ENCODE measurements around the gene SH3RF3. TPM values are rescaled to one million over a fixed set of nuclear protein-coding genes. Genes with fewer than 3 reads are reported as not detected.

Gene SH3RF3
- 0.11 and 0.34 TPM in 2 replicates for total RNA-seq (2014; rRNA removed; shearing (Covaris generic); ENCODE audit: low replicate concordance)

- H3K4me2 ChIP-seq (ENCODE audit: low read depth, low read length, poor library complexity, severe bottlenecking) = no peak within 1 kb of the TSS
- H4K20me1 ChIP-seq (ENCODE audit: insufficient read depth, low read depth, low read length) = no peaks in the 10 kb centered on the region
- no peaks in the 10 kb centered on the region for H3K9me3 ChIP-seq (ENCODE audit: low read length)
- H3K4me1 ChIP-seq (ENCODE audit: low read length) = peaks cover 11% of the 10 kb centered on the region
- H3K9me2 ChIP-seq (replicated peaks; ENCODE audit: insufficient read depth, low read length) = no peaks in the 10 kb centered on the region
- no peaks in the 10 kb centered on the region for H3K27me3 ChIP-seq (ENCODE audit: low read length)
- no peak within 1 kb of the TSS for H3K4me3 ChIP-seq (ENCODE audit: low read length)
- no peaks in the 10 kb centered on the region for H3K79me2 ChIP-seq (ENCODE audit: low read length)
- no peak within 1 kb of the TSS for H3K27ac ChIP-seq (ENCODE audit: low read length)
- no peak within 1 kb of the TSS for H3K9ac ChIP-seq (ENCODE audit: low read length)
- no peaks in the 10 kb centered on the region for H3K36me3 ChIP-seq (ENCODE audit: insufficient read depth, low read length)
- no peak for DNase-seq
- H2AFZ ChIP-seq (ENCODE audit: low read length) = no peak within 1 kb of the TSS
These were observed at the start of gene SH3RF3 for GRCh38 chr2:109128616-109129355. SH3RF3 (plus strand) TSS chr2:109129205.

DNA sequence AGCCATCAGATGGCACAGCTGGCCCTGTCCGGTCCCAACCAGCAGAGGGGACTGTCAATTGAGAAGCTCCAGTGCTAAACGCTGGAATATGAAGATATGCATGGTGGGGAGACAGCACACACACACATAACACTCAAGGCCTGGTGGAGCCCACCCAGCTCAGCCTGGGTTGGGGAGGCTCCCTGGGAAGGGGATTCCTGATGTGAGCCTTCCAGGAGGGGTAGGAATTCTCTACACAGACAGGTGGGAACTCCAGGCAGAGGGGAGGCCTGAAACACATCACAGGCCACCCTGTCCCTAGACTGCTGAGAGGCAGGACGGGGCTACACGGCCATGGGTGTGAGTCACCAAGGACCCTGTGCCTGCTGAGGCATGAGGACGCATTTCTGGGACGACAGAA lies 49.4 kb upstream of the SH3RF3 start:
- no peak overlapping the region for H2AFZ ChIP-seq (ENCODE audit: low read length)
- H3K9ac ChIP-seq (ENCODE audit: low read length) = no peak overlapping the region
- no peaks in the 10 kb centered on the region for H3K36me3 ChIP-seq (ENCODE audit: insufficient read depth, low read length)
- H4K20me1 ChIP-seq (ENCODE audit: insufficient read depth, low read depth, low read length) = no peaks in the 10 kb centered on the region
- H3K4me3 ChIP-seq (ENCODE audit: low read length) = no peak overlapping the region
- no peaks in the 10 kb centered on the region for H3K9me2 ChIP-seq (replicated peaks; ENCODE audit: insufficient read depth, low read length)
- no peak overlapping the region for H3K27ac ChIP-seq (ENCODE audit: low read length)
- H3K4me2 ChIP-seq (ENCODE audit: low read depth, low read length, poor library complexity, severe bottlenecking) = no peak overlapping the region
- H3K9me3 ChIP-seq (ENCODE audit: low read length) = no peaks in the 10 kb centered on the region
- no peak for DNase-seq
- no peaks in the 10 kb centered on the region for H3K27me3 ChIP-seq (ENCODE audit: low read length)
- no peaks in the 10 kb centered on the region for H3K4me1 ChIP-seq (ENCODE audit: low read length)
- no peaks in the 10 kb centered on the region for H3K79me2 ChIP-seq (ENCODE audit: low read length)

- Histone ChIP-seq H3K9me3 (ENCODE audit: low read length) (no peaks in the 10 kb centered on the region), H3K79me2 (ENCODE audit: low read length) (no peaks in the 10 kb centered on the region), H3K9ac (ENCODE audit: low read length) (no peak overlapping the region), H3K4me2 (ENCODE audit: low read depth, low read length, poor library complexity, severe bottlenecking) (no peak overlapping the region), H4K20me1 (ENCODE audit: insufficient read depth, low read depth, low read length) (no peaks in the 10 kb centered on the region), H3K9me2 (replicated peaks; ENCODE audit: insufficient read depth, low read length) (no peaks in the 10 kb centered on the region), H3K4me3 (ENCODE audit: low read length) (no peak overlapping the region), H3K36me3 (ENCODE audit: insufficient read depth, low read length) (no peaks in the 10 kb centered on the region), H3K4me1 (ENCODE audit: low read length) (no peaks in the 10 kb centered on the region), H3K27me3 (ENCODE audit: low read length) (no peaks in the 10 kb centered on the region), H3K27ac (ENCODE audit: low read length) (no peak overlapping the region), H2AFZ (ENCODE audit: low read length) (no peak overlapping the region)
- no peak for DNase-seq
These were observed 48.9 kb upstream of the SH3RF3 start for GRCh38 chr2:109080109-109080508.

DNA sequence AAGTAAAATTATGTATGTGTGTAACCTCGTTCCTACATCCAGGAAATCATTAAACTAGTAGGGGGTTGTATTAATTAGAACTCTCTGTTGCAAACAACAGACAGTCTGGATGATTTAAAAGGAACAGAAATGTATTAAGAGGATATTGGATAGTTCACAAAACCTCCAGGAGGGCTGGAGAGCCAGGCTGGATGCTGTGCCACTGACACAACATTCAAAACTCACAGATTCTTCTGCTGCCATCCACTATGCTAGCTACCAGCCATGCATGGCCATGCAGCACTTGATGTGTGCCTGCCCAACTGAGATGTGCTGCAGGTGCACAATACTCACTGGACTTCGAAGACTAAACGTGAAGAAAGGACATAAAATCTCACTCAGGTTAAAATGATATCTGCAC lies 48.2 kb upstream of the SH3RF3 start:
- H3K4me2 ChIP-seq (ENCODE audit: low read depth, low read length, poor library complexity, severe bottlenecking) = no peak overlapping the region
- no peaks in the 10 kb centered on the region for H3K79me2 ChIP-seq (ENCODE audit: low read length)
- DNase-seq = no peak

GRCh38 chr2:109081374-109081773 lies 47.6 kb upstream of the SH3RF3 start:
- Histone ChIP-seq H3K36me3 (ENCODE audit: insufficient read depth, low read length) (no peaks in the 10 kb centered on the region), H3K79me2 (ENCODE audit: low read length) (no peaks in the 10 kb centered on the region), H3K9me2 (replicated peaks; ENCODE audit: insufficient read depth, low read length) (no peaks in the 10 kb centered on the region), H2AFZ (ENCODE audit: low read length) (no peak overlapping the region), H3K9ac (ENCODE audit: low read length) (no peak overlapping the region), H3K27ac (ENCODE audit: low read length) (no peak overlapping the region), H4K20me1 (ENCODE audit: insufficient read depth, low read depth, low read length) (no peaks in the 10 kb centered on the region), H3K4me2 (ENCODE audit: low read depth, low read length, poor library complexity, severe bottlenecking) (no peak overlapping the region), H3K4me3 (ENCODE audit: low read length) (no peak overlapping the region), H3K27me3 (ENCODE audit: low read length) (no peaks in the 10 kb centered on the region), H3K4me1 (ENCODE audit: low read length) (no peaks in the 10 kb centered on the region), H3K9me3 (ENCODE audit: low read length) (no peaks in the 10 kb centered on the region)
- DNase-seq = no peak

More for the DNA sequence above, 48.2 kb upstream of the SH3RF3 start:
- Histone ChIP-seq H4K20me1 (ENCODE audit: insufficient read depth, low read depth, low read length) (no peaks in the 10 kb centered on the region), H3K9ac (ENCODE audit: low read length) (no peak overlapping the region), H3K36me3 (ENCODE audit: insufficient read depth, low read length) (no peaks in the 10 kb centered on the region), H3K4me1 (ENCODE audit: low read length) (no peaks in the 10 kb centered on the region), H3K27ac (ENCODE audit: low read length) (no peak overlapping the region), H3K9me3 (ENCODE audit: low read length) (no peaks in the 10 kb centered on the region), H3K27me3 (ENCODE audit: low read length) (no peaks in the 10 kb centered on the region), H3K4me3 (ENCODE audit: low read length) (no peak overlapping the region), H2AFZ (ENCODE audit: low read length) (no peak overlapping the region), H3K9me2 (replicated peaks; ENCODE audit: insufficient read depth, low read length) (no peaks in the 10 kb centered on the region)

- Histone ChIP-seq H3K27ac (ENCODE audit: low read length) (no peak overlapping the region), H3K4me3 (ENCODE audit: low read length) (no peak overlapping the region), H3K9me2 (replicated peaks; ENCODE audit: insufficient read depth, low read length) (no peaks in the 10 kb centered on the region), H3K27me3 (ENCODE audit: low read length) (no peaks in the 10 kb centered on the region), H3K9ac (ENCODE audit: low read length) (no peak overlapping the region), H3K9me3 (ENCODE audit: low read length) (no peaks in the 10 kb centered on the region), H2AFZ (ENCODE audit: low read length) (no peak overlapping the region), H4K20me1 (ENCODE audit: insufficient read depth, low read depth, low read length) (no peaks in the 10 kb centered on the region), H3K36me3 (ENCODE audit: insufficient read depth, low read length) (no peaks in the 10 kb centered on the region), H3K4me2 (ENCODE audit: low read depth, low read length, poor library complexity, severe bottlenecking) (no peak overlapping the region), H3K4me1 (ENCODE audit: low read length) (no peaks in the 10 kb centered on the region), H3K79me2 (ENCODE audit: low read length) (no peaks in the 10 kb centered on the region)
- no peak for DNase-seq
These were observed 45.2 kb upstream of the SH3RF3 start for GRCh38 chr2:109083771-109084170.

- Histone ChIP-seq H3K27me3 (ENCODE audit: low read length) (no peaks in the 10 kb centered on the region), H3K4me2 (ENCODE audit: low read depth, low read length, poor library complexity, severe bottlenecking) (no peak overlapping the region), H3K27ac (ENCODE audit: low read length) (no peak overlapping the region), H4K20me1 (ENCODE audit: insufficient read depth, low read depth, low read length) (no peaks in the 10 kb centered on the region), H3K79me2 (ENCODE audit: low read length) (no peaks in the 10 kb centered on the region), H3K36me3 (ENCODE audit: insufficient read depth, low read length) (no peaks in the 10 kb centered on the region), H3K9ac (ENCODE audit: low read length) (no peak overlapping the region), H2AFZ (ENCODE audit: low read length) (no peak overlapping the region), H3K4me1 (ENCODE audit: low read length) (no peaks in the 10 kb centered on the region), H3K9me3 (ENCODE audit: low read length) (no peaks in the 10 kb centered on the region), H3K4me3 (ENCODE audit: low read length) (no peak overlapping the region), H3K9me2 (replicated peaks; ENCODE audit: insufficient read depth, low read length) (no peaks in the 10 kb centered on the region)
- DNase-seq = no peak
These were observed 44.7 kb upstream of the SH3RF3 start for GRCh38 chr2:109084341-109084740.

DNA sequence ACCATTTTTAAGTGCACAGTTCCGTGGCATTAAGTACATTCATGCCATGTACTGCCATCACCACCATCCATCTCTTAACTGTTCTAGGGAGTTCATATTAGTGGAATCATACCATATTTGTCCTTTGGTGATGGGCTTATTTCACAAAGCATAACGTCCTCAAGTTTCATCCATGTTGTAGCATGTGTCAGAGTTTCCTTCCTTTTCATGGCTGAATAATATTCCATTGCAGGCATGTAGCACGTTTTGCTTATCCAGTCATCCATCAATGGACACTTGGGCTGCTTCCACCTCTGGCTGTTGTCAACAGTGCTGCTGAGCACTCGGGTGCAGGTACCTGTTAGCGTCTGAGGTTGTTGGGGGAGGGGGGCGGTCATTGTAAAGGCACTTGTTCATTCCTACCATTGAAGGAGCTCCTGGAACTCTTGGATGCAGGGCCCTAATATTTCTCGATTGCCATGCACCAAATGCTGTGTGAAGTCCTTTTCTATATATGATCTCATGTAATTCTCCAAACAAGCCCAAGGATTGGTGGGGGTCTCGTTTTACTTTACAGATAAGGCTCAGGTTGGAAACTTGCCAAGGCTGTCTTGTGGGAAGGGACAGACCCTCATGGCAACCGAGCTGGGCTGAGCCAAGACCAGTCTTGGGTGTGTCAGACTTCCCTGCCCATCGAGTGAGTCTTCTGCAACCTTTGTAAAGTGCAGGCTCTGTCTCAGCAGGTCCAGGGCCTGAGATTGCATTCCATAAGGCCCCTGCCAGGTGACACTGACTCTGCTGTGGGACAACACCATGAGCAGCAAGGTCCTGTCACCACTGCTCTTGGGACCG lies 42.9 kb upstream of the SH3RF3 start:
- Histone ChIP-seq H3K9me3 (ENCODE audit: low read length) (no peaks in the 10 kb centered on the region), H3K4me2 (ENCODE audit: low read depth, low read length, poor library complexity, severe bottlenecking) (no peak overlapping the region), H3K9me2 (replicated peaks; ENCODE audit: insufficient read depth, low read length) (no peaks in the 10 kb centered on the region), H3K27me3 (ENCODE audit: low read length) (no peaks in the 10 kb centered on the region), H3K36me3 (ENCODE audit: insufficient read depth, low read length) (no peaks in the 10 kb centered on the region), H2AFZ (ENCODE audit: low read length) (no peak overlapping the region), H3K79me2 (ENCODE audit: low read length) (no peaks in the 10 kb centered on the region), H3K4me1 (ENCODE audit: low read length) (no peaks in the 10 kb centered on the region), H3K27ac (ENCODE audit: low read length) (no peak overlapping the region), H4K20me1 (ENCODE audit: insufficient read depth, low read depth, low read length) (no peaks in the 10 kb centered on the region), H3K4me3 (ENCODE audit: low read length) (no peak overlapping the region), H3K9ac (ENCODE audit: low read length) (no peak overlapping the region)
- no peak for DNase-seq
